H9 (cell line): ENCODE measurements around the gene MYDGF. TPM values are rescaled to one million over a fixed set of nuclear protein-coding genes. Genes with fewer than 3 reads are reported as not detected.

Source experiments
- DNase-seq: peaks from one replicate; pipeline ENCODE4 v3.0.0-alpha.2; 2017
- H2AFZ ChIP-seq: one replicate; pipeline ENCODE4 v1.6.1; 2013; ENCODE audit warnings: mild to moderate bottlenecking, low read length, control low read depth, moderate library complexity
- H2AK5ac ChIP-seq: 2 replicates; pipeline ENCODE4 v1.6.1; 2013; ENCODE audit warnings: low read length, control low read depth, mixed read lengths; ENCODE audit not compliant: insufficient read length
- H2BK120ac ChIP-seq: one replicate; pipeline ENCODE4 v1.6.1; 2013; ENCODE audit warnings: low read depth, mild to moderate bottlenecking, low read length, control low read depth, inconsistent platforms; ENCODE audit not compliant: poor library complexity, severe bottlenecking
- H2BK12ac ChIP-seq: 2 replicates; pipeline ENCODE4 v1.6.1; 2013; ENCODE audit warnings: low read length, control low read depth, mixed read lengths, low read depth; ENCODE audit not compliant: insufficient read length
- H2BK15ac ChIP-seq: 2 replicates; pipeline ENCODE4 v1.6.1; 2013; ENCODE audit warnings: low read depth, low read length, control low read depth
- H2BK20ac ChIP-seq: one replicate; pipeline ENCODE4 v1.6.1; 2013; ENCODE audit warnings: low read depth, mild to moderate bottlenecking, low read length, control low read depth, inconsistent platforms; ENCODE audit not compliant: poor library complexity, severe bottlenecking
- H2BK5ac ChIP-seq: 2 replicates; pipeline ENCODE4 v1.6.1; 2013; ENCODE audit warnings: low read length, control low read depth, mixed read lengths; ENCODE audit not compliant: insufficient read length
- H3K14ac ChIP-seq: 2 replicates; pipeline ENCODE4 v1.6.1; 2013; ENCODE audit warnings: low read length, control low read depth; ENCODE audit not compliant: insufficient read depth
- H3K18ac ChIP-seq: 2 replicates; pipeline ENCODE4 v1.6.1; 2013; ENCODE audit warnings: low read depth, mild to moderate bottlenecking, mixed read lengths, low read length, control low read depth; ENCODE audit not compliant: insufficient read length
- H3K23ac ChIP-seq: 2 replicates; pipeline ENCODE4 v1.6.1; 2013; ENCODE audit warnings: low read length, control low read depth, mixed read lengths, low read depth; ENCODE audit not compliant: insufficient read length
- H3K23me2 ChIP-seq: 2 replicates; pipeline ENCODE4 v1.6.1; 2013; ENCODE audit warnings: low read depth, mild to moderate bottlenecking, mixed read lengths, low read length, control low read depth; ENCODE audit not compliant: insufficient read length, poor library complexity, severe bottlenecking
- H3K27ac ChIP-seq: 2 replicates; pipeline ENCODE4 v1.5.1; 2013; ENCODE audit warnings: low read length, control low read depth, mixed read lengths, low read depth; ENCODE audit not compliant: insufficient read length
- H3K27me3 ChIP-seq: 2 replicates; pipeline ENCODE4 v1.6.1; 2013; ENCODE audit warnings: low read length, control low read depth, inconsistent platforms; ENCODE audit not compliant: insufficient read depth
- H3K4ac ChIP-seq: 2 replicates; pipeline ENCODE4 v1.6.1; 2013; ENCODE audit warnings: low read depth, mild to moderate bottlenecking, control low read depth, inconsistent platforms, low read length, moderate library complexity
- H3K4me1 ChIP-seq: 2 replicates; pipeline ENCODE4 v1.6.1; 2013; ENCODE audit warnings: low read length, control low read depth, inconsistent platforms; ENCODE audit not compliant: insufficient read depth
- H3K4me2 ChIP-seq: 2 replicates; pipeline ENCODE4 v1.6.1; 2013; ENCODE audit warnings: low read length, control low read depth, mixed read lengths; ENCODE audit not compliant: insufficient read length, insufficient read depth
- H3K56ac ChIP-seq: 2 replicates; pipeline ENCODE4 v1.6.1; 2013; ENCODE audit warnings: low read depth, mild to moderate bottlenecking, mixed read lengths, low read length, control low read depth; ENCODE audit not compliant: insufficient read length
- H3K79me1 ChIP-seq: 2 replicates; pipeline ENCODE4 v1.6.1; 2013; ENCODE audit warnings: low read depth, mild to moderate bottlenecking, moderate library complexity, low read length, control low read depth, inconsistent platforms; ENCODE audit not compliant: insufficient read depth, poor library complexity, severe bottlenecking
- H3K79me2 ChIP-seq: 2 replicates; pipeline ENCODE4 v1.6.1; 2013; ENCODE audit warnings: low read length, control low read depth, inconsistent platforms; ENCODE audit not compliant: insufficient read depth
- H3K9ac ChIP-seq: 2 replicates; pipeline ENCODE4 v1.6.1; 2013; ENCODE audit warnings: low read length, control low read depth, mixed read lengths; ENCODE audit not compliant: insufficient read length; ENCODE audit errors: extremely low read depth
- H3K9me3 ChIP-seq: one replicate; pipeline ENCODE4 v1.6.1; 2013; ENCODE audit warnings: low read depth, low read length, inconsistent platforms; ENCODE audit not compliant: control insufficient read depth
- H3T11ph ChIP-seq: one replicate; pipeline ENCODE4 v1.6.1; 2013; ENCODE audit warnings: mild to moderate bottlenecking, low read length, control low read depth, inconsistent platforms
- H4K20me1 ChIP-seq: one replicate; pipeline ENCODE4 v1.6.1; 2013; ENCODE audit not compliant: control insufficient read depth, insufficient read length, insufficient read depth
- H4K5ac ChIP-seq: 2 replicates; pipeline ENCODE4 v1.6.1; 2013; ENCODE audit warnings: low read depth, mild to moderate bottlenecking, mixed read lengths, low read length, control low read depth; ENCODE audit not compliant: insufficient read length
- H4K8ac ChIP-seq: replicated peaks from 2 replicates; pipeline ENCODE4 v1.6.1; 2013; ENCODE audit warnings: low read length, control low read depth, mixed read lengths, low read depth; ENCODE audit not compliant: insufficient read length
- H4K91ac ChIP-seq: 2 replicates; pipeline ENCODE4 v1.6.1; 2013; ENCODE audit warnings: low read depth, mild to moderate bottlenecking, moderate library complexity, mixed read lengths, low read length, control low read depth; ENCODE audit not compliant: insufficient read length
- H3K27ac Mint-ChIP-seq, 3 experiments: 2 replicates in 2 of 3; 3 replicates in 1 of 3; pipeline ENCODE4 v1.8.0; 2020 to 2021; ENCODE audit warnings: mixed read lengths in 3 of 3, mild to moderate bottlenecking in 1 of 3, moderate library complexity in 1 of 3
- H3K27me3 Mint-ChIP-seq: 2 replicates; pipeline ENCODE4 v1.8.0; 2021; ENCODE audit warnings: low read depth, mild to moderate bottlenecking, moderate library complexity, mixed read lengths
- H3K36me3 Mint-ChIP-seq, 3 experiments: 2 replicates in 2 of 3; 3 replicates in 1 of 3; pipeline ENCODE4 v1.8.0; 2020 to 2021; ENCODE audit warnings: low read depth in 3 of 3, mixed read lengths in 3 of 3; ENCODE audit not compliant: insufficient read depth in 1 of 3
- H3K4me1 Mint-ChIP-seq, 2 experiments: 2 replicates each; pipeline ENCODE4 v1.8.0; 2020; ENCODE audit warnings: mixed read lengths in 2 of 2
- H3K4me3 Mint-ChIP-seq, 2 experiments: 2 replicates in 1 of 2; 3 replicates in 1 of 2; pipeline ENCODE4 v1.8.0; 2020 to 2021; ENCODE audit warnings: mild to moderate bottlenecking in 2 of 2, mixed read lengths in 2 of 2, moderate library complexity in 1 of 2
- H3K9me3 Mint-ChIP-seq, 2 experiments: 2 replicates in 1 of 2; 3 replicates in 1 of 2; pipeline ENCODE4 v1.8.0; 2020; ENCODE audit warnings: mild to moderate bottlenecking in 2 of 2, mixed read lengths in 2 of 2, moderate library complexity in 1 of 2
- WGBS: extraction: QIAGEN DNeasy Blood & Tissue Kit; methylation state at CpG from one replicate; pipeline ENCODE4 v1.1.7; 2013; ENCODE audit warnings: missing lambda C conversion rate, low lambda C conversion rate, mixed read lengths; ENCODE audit not compliant: insufficient read length; ENCODE audit errors: extremely low coverage; 5-methylcytosine and 5-hydroxymethylcytosine counted together
- total RNA-seq: library from RNA; stranded (reverse); gene quantifications from 2 replicates; pipeline ENCODE4 v1.2.1, GENCODE V29; 2021
- TF ChIP-seq, protein P1 (sequence below): fragments of 200-600 bp; sonication (generic); conservative IDR thresholded peaks from 3 replicates; pipeline ENCODE4 v1.8.0; 2021; ENCODE audit warnings: antibody characterized with exemption, mild to moderate bottlenecking

Gene MYDGF
- total RNA-seq, 1 experiment from 2014 or later, result 43.4 TPM

DNA sequence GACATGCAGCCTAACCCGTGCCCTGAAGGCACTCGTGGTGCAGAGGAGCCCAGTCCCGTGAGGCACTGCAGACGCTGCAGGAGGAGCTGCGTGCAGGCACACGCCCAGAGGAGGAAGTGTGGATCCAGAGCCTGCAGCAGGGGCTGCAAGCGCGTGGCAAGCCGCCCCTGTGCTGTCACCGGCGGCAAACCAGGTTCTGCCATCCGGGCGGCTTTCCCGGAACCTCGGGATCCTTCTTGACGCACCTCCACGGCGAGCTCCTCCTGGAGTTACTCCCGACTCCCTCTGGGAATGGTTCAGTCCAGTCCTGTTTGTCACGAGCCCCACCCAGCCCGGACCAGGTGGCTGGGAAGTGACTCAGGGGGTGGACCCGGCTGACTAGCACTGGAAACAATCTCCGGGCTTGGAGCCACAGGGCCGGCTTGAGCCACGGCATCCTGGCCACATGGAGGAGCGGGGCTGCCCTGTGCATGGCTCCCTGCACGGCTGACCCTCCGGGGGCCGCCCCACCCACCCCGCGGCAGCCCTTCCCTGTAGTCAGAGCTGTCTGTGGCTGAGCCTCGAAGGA is 43.3 kb upstream of the MYDGF start:
- Histone ChIP-seq H4K8ac (no peak overlapping the region), H2AK5ac (no peak overlapping the region), H4K20me1 (no peaks in the 10 kb centered on the region), H3K4me2 (no peak overlapping the region), H3K14ac (no peak overlapping the region), H3K9me3 (no peaks in the 10 kb centered on the region), H4K91ac (no peak overlapping the region), H2AFZ (no peak overlapping the region), H2BK120ac (no peak overlapping the region), H2BK12ac (no peak overlapping the region), H3K27me3 (no peaks in the 10 kb centered on the region), H3T11ph (no peak overlapping the region), H2BK5ac (no peak overlapping the region), H3K79me2 (no peaks in the 10 kb centered on the region), H3K9ac (no peak overlapping the region), H3K23me2 (no peaks in the 10 kb centered on the region), H3K79me1 (no peaks in the 10 kb centered on the region), H2BK15ac (no peak overlapping the region), H3K4ac (no peak overlapping the region), H3K23ac (no peak overlapping the region), H2BK20ac (no peak overlapping the region), H3K4me1 (no peaks in the 10 kb centered on the region), H3K18ac (no peak overlapping the region), H3K56ac (no peak overlapping the region), H4K5ac (no peak overlapping the region), H3K27ac (no peak overlapping the region)
- WGBS, result no CpG with 5 or more reads among the region's 32 CpGs
- Mint-ChIP-seq H3K4me3 (no peak overlapping the region), H3K4me1 (no peaks in the 10 kb centered on the region), H3K36me3 (peaks cover 27 to 78% (median 78%) of the 10 kb centered on the region in 3 experiments; a peak in 6 of 7 replicates), H3K9me3 (no peaks in the 10 kb centered on the region), H3K27me3 (no peaks in the 10 kb centered on the region), H3K27ac (no peak overlapping the region)
- TF ChIP-seq, protein P1, sequence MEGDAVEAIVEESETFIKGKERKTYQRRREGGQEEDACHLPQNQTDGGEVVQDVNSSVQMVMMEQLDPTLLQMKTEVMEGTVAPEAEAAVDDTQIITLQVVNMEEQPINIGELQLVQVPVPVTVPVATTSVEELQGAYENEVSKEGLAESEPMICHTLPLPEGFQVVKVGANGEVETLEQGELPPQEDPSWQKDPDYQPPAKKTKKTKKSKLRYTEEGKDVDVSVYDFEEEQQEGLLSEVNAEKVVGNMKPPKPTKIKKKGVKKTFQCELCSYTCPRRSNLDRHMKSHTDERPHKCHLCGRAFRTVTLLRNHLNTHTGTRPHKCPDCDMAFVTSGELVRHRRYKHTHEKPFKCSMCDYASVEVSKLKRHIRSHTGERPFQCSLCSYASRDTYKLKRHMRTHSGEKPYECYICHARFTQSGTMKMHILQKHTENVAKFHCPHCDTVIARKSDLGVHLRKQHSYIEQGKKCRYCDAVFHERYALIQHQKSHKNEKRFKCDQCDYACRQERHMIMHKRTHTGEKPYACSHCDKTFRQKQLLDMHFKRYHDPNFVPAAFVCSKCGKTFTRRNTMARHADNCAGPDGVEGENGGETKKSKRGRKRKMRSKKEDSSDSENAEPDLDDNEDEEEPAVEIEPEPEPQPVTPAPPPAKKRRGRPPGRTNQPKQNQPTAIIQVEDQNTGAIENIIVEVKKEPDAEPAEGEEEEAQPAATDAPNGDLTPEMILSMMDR, result no peak
- DNase-seq, result no peak
